GM18951 (cell line): Measurements from ENCODE around the gene ZDHHC9.
"Not testable (repeated sequence)": the region's sequence is repeated elsewhere in the genome, so short reads cannot be mapped to it uniquely, and the experiment has no call there.

Experiments
- POLR2A ChIP-seq: IDR thresholded peaks from 4 replicates; pipeline ENCODE4 v1.6.1; 2011; ENCODE audit warnings: mild to moderate bottlenecking; ENCODE audit not compliant: insufficient read length, insufficient read depth; ENCODE audit errors: extremely low read depth
- in situ Hi-C: fragments of 300-500 bp; cut with MboI; formaldehyde crosslinking; loops from one replicate; pipeline ENCODE4 v1.12.0; 2022; ENCODE audit warnings: low sequenced_read_pairs, mixed read lengths, inconsistent platforms; ENCODE audit not compliant: unreplicated experiment

The ZDHHC9 gene

GRCh38 chrX:129843459-129844306 lies at the start of gene ZDHHC9:
ZDHHC9 (minus strand) TSS chrX:129843886; CDS start chrX:129841945, 1,941 bp downstream.
- TF ChIP-seq POLR2A, result peak; percentile 40
- in situ Hi-C loops, result loop anchor here (25.0 kb wide), 1 partner anchor 206 kb away; no protein-coding TSS in a partner anchor

GRCh38 chrX:129877401-129877800 lies 33.7 kb upstream of the ZDHHC9 start:
- TF ChIP-seq POLR2A, result no peak
- in situ Hi-C loops, result no loop called here

- in situ Hi-C loops, result no loop called here
These were observed 33.2 kb upstream of the ZDHHC9 start for GRCh38 chrX:129876771-129877305.

GRCh38 chrX:129875669-129876068 lies 32.0 kb upstream of the ZDHHC9 start:
- in situ Hi-C loops, result no loop called here
- TF ChIP-seq POLR2A, result no peak

More at GRCh38 chrX:129876771-129877305, 33.2 kb upstream of the ZDHHC9 start:
- TF ChIP-seq POLR2A, result no peak

- in situ Hi-C loops, result no loop called here
- TF ChIP-seq POLR2A, result no peak
These were observed 28.8 kb upstream of the ZDHHC9 start for GRCh38 chrX:129872524-129872923.

- in situ Hi-C loops, result not testable (repeated sequence)
These were observed 22.6 kb upstream of the ZDHHC9 start for GRCh38 chrX:129866321-129866720.

- in situ Hi-C loops, result not testable (repeated sequence)
These were observed 15.4 kb upstream of the ZDHHC9 start for GRCh38 chrX:129859134-129859533.

GRCh38 chrX:129851825-129852224 lies 8.1 kb upstream of the ZDHHC9 start:
- in situ Hi-C loops, result not testable (repeated sequence)

- in situ Hi-C loops, result loop anchor here (25.0 kb wide), 1 partner anchor 209 kb away; no protein-coding TSS in a partner anchor
- no peak for TF ChIP-seq POLR2A
These were observed 3.0 kb upstream of the ZDHHC9 start for GRCh38 chrX:129846716-129847115.

GRCh38 chrX:129845616-129846190 lies 2.0 kb upstream of the ZDHHC9 start:
- no peak for TF ChIP-seq POLR2A
- in situ Hi-C loops, result loop anchor here (25.0 kb wide), 1 partner anchor 208 kb away; no protein-coding TSS in a partner anchor

- in situ Hi-C loops, result loop anchor here (25.0 kb wide), 1 partner anchor 206 kb away; no protein-coding TSS in a partner anchor
- no peak for TF ChIP-seq POLR2A
These were observed 552 bp downstream of the ZDHHC9 start for GRCh38 chrX:129843209-129843458.

- in situ Hi-C loops, result loop anchor here (25.0 kb wide), 1 partner anchor 205 kb away; no protein-coding TSS in a partner anchor
- no peak for TF ChIP-seq POLR2A
These were observed 1.0 kb downstream of the ZDHHC9 start for GRCh38 chrX:129842510-129843208.

GRCh38 chrX:129840344-129840743 lies 3.3 kb downstream of the ZDHHC9 start:
- in situ Hi-C loops, result loop anchor here (25.0 kb wide), 1 partner anchor 203 kb away; no protein-coding TSS in a partner anchor
- TF ChIP-seq POLR2A, result no peak
